ENCODE results near the gene ACVR1B. TPM values are rescaled to one million over a fixed set of nuclear protein-coding genes. Genes with fewer than 3 reads are reported as not detected.

The ACVR1B gene
- total and polyA plus RNA-seq, 10 donors = 2.8 to 27.6 (median 18.6) TPM

DNA sequence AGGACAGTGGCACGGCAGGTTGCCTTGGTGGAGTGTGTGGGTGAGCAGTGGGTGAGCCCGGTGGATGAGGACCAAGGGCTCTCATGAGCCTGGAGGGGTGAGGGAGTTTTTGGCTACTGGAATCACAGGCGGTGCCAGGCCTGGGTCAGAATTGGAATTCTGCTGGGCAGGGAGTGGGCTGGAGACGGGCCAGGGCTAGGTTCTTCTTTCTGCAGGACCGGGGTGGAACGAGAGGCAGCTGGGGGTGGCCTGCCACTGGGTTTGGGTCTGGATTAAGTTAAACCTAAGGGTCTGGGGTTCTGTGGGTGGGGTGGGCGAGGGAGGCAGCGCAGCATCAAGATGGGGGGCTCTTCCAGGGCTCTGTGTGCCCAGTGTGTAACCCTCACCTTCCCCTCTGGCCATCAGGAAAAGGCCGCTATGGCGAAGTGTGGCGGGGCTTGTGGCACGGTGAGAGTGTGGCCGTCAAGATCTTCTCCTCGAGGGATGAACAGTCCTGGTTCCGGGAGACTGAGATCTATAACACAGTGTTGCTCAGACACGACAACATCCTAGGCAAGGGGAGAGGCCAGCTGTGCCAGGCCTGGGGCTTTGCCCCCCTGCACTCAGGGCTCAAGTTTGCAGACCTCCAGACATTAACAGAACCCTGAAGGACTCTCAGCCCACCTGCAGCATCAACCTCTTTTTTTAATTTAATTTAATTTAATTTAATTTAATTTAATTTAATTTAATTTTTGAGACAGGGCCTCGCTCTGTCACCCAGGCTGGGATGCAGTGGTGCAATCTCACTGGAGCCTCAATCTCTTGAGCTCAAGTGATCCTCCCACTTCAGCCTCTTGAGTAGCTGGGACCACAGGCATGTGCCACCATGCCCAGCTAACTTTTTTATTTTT lies 37.2 kb upstream of the ACVR1B start:
- peak overlapping the region in 1 of 8 donors; percentile 53 for H3K4me3 ChIP-seq

DNA sequence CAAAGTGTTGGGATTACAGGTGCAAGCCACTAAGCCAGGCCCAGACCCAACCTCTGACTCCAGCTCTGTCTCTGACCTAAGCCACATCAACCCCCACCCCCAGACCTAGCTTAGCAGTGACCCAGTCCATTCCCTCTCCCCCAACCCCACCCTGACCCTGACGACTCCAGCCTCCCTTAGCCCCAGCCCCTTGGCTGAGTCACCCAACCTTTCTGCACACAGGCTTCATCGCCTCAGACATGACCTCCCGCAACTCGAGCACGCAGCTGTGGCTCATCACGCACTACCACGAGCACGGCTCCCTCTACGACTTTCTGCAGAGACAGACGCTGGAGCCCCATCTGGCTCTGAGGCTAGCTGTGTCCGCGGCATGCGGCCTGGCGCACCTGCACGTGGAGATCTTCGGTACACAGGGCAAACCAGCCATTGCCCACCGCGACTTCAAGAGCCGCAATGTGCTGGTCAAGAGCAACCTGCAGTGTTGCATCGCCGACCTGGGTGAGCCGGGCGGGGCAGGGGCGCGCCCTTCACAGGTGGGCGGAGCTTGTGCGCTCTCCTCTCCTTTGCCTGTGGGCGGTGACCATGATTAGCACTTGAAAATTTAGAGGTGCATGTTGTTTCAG lies 36.4 kb upstream of the ACVR1B start:
- no peak overlapping the region for H3K27ac ChIP-seq
- peaks cover 0 to 39% (median 13%) of the 10 kb centered on the region in 6 donors for H3K36me3 ChIP-seq
- H3K27me3 ChIP-seq (replicated peaks in 1 of 7) = no peaks in the 10 kb centered on the region
- no peak overlapping the region for H3K4me3 ChIP-seq
- TF ChIP-seq, protein P1, sequence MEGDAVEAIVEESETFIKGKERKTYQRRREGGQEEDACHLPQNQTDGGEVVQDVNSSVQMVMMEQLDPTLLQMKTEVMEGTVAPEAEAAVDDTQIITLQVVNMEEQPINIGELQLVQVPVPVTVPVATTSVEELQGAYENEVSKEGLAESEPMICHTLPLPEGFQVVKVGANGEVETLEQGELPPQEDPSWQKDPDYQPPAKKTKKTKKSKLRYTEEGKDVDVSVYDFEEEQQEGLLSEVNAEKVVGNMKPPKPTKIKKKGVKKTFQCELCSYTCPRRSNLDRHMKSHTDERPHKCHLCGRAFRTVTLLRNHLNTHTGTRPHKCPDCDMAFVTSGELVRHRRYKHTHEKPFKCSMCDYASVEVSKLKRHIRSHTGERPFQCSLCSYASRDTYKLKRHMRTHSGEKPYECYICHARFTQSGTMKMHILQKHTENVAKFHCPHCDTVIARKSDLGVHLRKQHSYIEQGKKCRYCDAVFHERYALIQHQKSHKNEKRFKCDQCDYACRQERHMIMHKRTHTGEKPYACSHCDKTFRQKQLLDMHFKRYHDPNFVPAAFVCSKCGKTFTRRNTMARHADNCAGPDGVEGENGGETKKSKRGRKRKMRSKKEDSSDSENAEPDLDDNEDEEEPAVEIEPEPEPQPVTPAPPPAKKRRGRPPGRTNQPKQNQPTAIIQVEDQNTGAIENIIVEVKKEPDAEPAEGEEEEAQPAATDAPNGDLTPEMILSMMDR (IDR thresholded peaks at IDR 0.05 in 8 of 11, conservative IDR thresholded peaks at IDR 0.05 in 3 of 11) = no peak
- TF ChIP-seq POLR2AphosphoS5 (IDR thresholded peaks at IDR 0.05) (no peak), POLR2A (IDR thresholded peaks at IDR 0.05) (no peak)
- no peaks in the 10 kb centered on the region for H3K9me3 ChIP-seq
- WGBS, 5 donors = 90 to 93% (median 91%) methylated on average over 21 to 28 of the region's 28 CpGs
- intact Hi-C loops (cut with DNase I; ENCODE audit: low total_unique reads) = no loop called here
- H3K4me1 ChIP-seq = peaks cover 25 to 69% (median 52%) of the 10 kb centered on the region in 6 donors
- no peak for DNase-seq

More for the DNA sequence above, 37.2 kb upstream of the ACVR1B start:
- intact Hi-C loops (cut with DNase I; ENCODE audit: low total_unique reads) = no loop called here
- WGBS, 5 donors = 71 to 87% (median 85%) methylated on average over 17 of the region's 17 CpGs
- no peak for TF ChIP-seq POLR2AphosphoS5 (IDR thresholded peaks at IDR 0.05)
- TF ChIP-seq POLR2A (IDR thresholded peaks at IDR 0.05) = no peak
- TF ChIP-seq, protein P1 (IDR thresholded peaks at IDR 0.05 in 8 of 11, conservative IDR thresholded peaks at IDR 0.05 in 3 of 11) = no peak
- H3K27ac ChIP-seq = peak overlapping the region in 5 of 8 donors; percentile 72 to 92 (median 79)
- H3K9me3 ChIP-seq = no peaks in the 10 kb centered on the region
- H3K27me3 ChIP-seq (replicated peaks in 1 of 7) = no peaks in the 10 kb centered on the region
- peaks cover 0 to 32% (median 12%) of the 10 kb centered on the region in 6 donors for H3K36me3 ChIP-seq
- no peak for DNase-seq
- H3K4me1 ChIP-seq = peaks cover 29 to 77% (median 60%) of the 10 kb centered on the region in 6 donors

DNA sequence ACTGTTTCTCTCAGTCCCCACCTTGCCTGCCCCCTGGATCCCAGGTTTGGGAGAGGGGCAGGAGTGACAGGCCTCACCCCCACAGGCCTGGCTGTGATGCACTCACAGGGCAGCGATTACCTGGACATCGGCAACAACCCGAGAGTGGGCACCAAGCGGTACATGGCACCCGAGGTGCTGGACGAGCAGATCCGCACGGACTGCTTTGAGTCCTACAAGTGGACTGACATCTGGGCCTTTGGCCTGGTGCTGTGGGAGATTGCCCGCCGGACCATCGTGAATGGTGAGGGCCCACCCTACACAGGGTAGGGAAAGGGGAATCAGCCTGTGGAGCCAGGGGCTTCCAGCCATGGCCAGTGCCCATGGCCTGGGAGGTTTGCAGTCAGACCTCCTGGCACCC lies 35.5 kb upstream of the ACVR1B start:
- Histone ChIP-seq H3K36me3 (peaks cover 0 to 47% (median 15%) of the 10 kb centered on the region in 6 donors), H3K27ac (peak overlapping the region in 1 of 8 donors; percentile 5), H3K27me3 (replicated peaks in 1 of 7) (no peaks in the 10 kb centered on the region), H3K9me3 (no peaks in the 10 kb centered on the region), H3K4me3 (no peak overlapping the region), H3K4me1 (peaks cover 17 to 60% (median 44%) of the 10 kb centered on the region in 6 donors)
- 95 to 98% (median 95%) methylated on average over 8 to 11 of the region's 11 CpGs for WGBS, 5 donors
- intact Hi-C loops (cut with DNase I; ENCODE audit: low total_unique reads) = no loop called here
- DNase-seq = no peak
- TF ChIP-seq POLR2A (IDR thresholded peaks at IDR 0.05) (no peak), POLR2AphosphoS5 (IDR thresholded peaks at IDR 0.05) (no peak)
- TF ChIP-seq, protein P1 (IDR thresholded peaks at IDR 0.05 in 8 of 11, conservative IDR thresholded peaks at IDR 0.05 in 3 of 11) = no peak

Data from spleen (tissue), 11 donors.